Pericardium fibroblast (primary cell): Measurements from ENCODE around the gene SNURF. TPM values are rescaled to one million over a fixed set of nuclear protein-coding genes. Genes with fewer than 3 reads are reported as not detected.

Source experiments
- total RNA-seq: library from RNA; depleted of rRNA; stranded (reverse); fragments of >200 nt; gene quantifications from 2 replicates; pipeline ENCODE4 v1.2.3, GENCODE V29; 2015

The SNURF gene, protein sequence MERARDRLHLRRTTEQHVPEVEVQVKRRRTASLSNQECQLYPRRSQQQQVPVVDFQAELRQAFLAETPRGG
- 0.26 and 1.5 TPM in 2 replicates for total RNA-seq

DNA sequence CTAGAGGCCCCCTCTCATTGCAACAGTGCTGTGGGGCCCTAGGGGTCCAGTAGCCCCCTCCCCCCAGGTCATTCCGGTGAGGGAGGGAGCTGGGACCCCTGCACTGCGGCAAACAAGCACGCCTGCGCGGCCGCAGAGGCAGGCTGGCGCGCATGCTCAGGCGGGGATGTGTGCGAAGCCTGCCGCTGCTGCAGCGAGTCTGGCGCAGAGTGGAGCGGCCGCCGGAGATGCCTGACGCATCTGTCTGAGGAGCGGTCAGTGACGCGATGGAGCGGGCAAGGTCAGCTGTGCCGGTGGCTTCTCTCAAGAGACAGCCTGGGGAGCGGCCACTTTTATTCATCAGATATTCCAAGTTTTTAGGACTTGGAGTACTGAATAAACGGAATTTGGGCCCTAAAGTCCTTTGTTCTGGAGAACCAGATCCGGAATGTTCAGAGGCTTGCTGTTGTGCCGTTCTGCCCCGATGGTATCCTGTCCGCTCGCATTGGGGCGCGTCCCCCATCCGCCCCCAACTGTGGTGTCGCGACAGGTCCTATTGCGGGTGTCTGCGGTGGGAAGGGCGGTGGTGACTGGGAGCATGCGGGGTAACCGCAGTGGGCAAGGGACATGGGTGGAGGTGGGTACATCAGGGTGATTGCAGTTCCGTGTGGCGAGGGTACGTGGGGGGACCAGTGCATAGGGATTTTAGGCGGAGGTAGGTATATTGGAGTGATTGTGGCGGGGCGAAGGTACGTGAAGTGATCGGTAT lies at the start of gene SNURF, which contains the start of gene SNRPN:
SNURF (plus strand) TSS at position 205 of the 748 bp plus-strand sequence; CDS start at position 267, 62 bp downstream.
SNRPN (plus strand) TSS at position 205 of the 748 bp plus-strand sequence. CDS start 19,467 bp downstream, outside the sequence.

Other genes starting within 250 kb of the SNURF start
- gene SNRPN, start within 50 bp of the SNURF start, total RNA-seq, result 80.7 and 105 TPM in 2 replicates